Lower leg skin (tissue), 4 donors: ENCODE data around the gene NCOR2. TPM values are rescaled to one million over a fixed set of nuclear protein-coding genes. Genes with fewer than 3 reads are reported as not detected.

Source experiments
- DNase-seq, 2 donors: peaks; one replicate each; pipeline ENCODE4 v3.0.0-alpha.2; 2019; ENCODE audit warnings: low spot score in 2 of 2
- H3K4me3 ChIP-seq: fragments of 200-600 bp; sonication (generic); 2 replicates; pipeline ENCODE4 v1.5.1; 2017; ENCODE audit warnings: mild to moderate bottlenecking, low read depth; ENCODE audit not compliant: poor library complexity, severe bottlenecking
- POLR2A ChIP-seq, 2 donors: fragments of 450-650 bp; IDR thresholded peaks; one replicate each; pipeline ENCODE4 v1.6.1; 2016 to 2017; ENCODE audit warnings: antibody characterized with exemption in 2 of 2, mild to moderate bottlenecking in 1 of 2, moderate library complexity in 1 of 2
- WGBS, 2 donors: methylation state at CpG; one replicate each; pipeline ENCODE4 v1.1.5; 2018; 5-methylcytosine and 5-hydroxymethylcytosine counted together
- intact Hi-C: fragments of 100-400 bp; cut with DNase I; formaldehyde crosslinking; loops from one replicate; pipeline ENCODE4 v1.15.0; 2023; ENCODE audit warnings: low total_unique reads
- total RNA-seq, 4 donors: library from RNA; depleted of rRNA; stranded (reverse); fragments of >200 nt; gene quantifications; one replicate each; pipeline ENCODE4 v1.1.0, GENCODE V29; 2016
- TF ChIP-seq, protein P1 (sequence below), 3 donors: fragments of 450-650 bp; IDR thresholded peaks; one replicate each; pipeline ENCODE4 v1.5.1; 2016; ENCODE audit warnings: antibody characterized with exemption in 3 of 3, mild to moderate bottlenecking in 3 of 3, moderate library complexity in 2 of 3

The NCOR2 gene
- total RNA-seq, 4 donors from 2014 or later = 92.1 to 262 (median 137) TPM

DNA sequence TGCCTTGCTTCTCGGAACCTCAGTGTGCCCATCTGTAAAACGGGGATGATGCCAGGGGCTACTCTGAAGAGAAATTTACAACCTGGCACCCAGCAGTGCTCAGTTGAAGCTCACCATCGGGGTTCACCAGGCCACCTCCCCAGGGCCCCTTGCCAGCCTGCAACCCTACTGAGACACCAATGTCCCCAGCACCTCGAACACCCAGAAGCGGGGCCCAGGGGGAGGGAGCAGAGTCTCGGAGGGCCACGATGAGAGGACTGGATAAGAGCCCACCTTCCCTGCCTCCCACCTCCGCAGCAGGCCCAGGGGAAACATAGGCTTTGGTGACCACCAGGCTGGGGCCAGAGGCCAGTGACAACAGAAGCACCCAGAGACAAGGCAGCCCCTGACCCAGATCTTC is 22.4 kb downstream of the NCOR2 start:
- no peak for DNase-seq

GRCh38 chr12:124544311-124544970 is 23.0 kb downstream of the NCOR2 start:
- TF ChIP-seq POLR2A (IDR thresholded peaks at IDR 0.05) = no peak
- TF ChIP-seq, protein P1, sequence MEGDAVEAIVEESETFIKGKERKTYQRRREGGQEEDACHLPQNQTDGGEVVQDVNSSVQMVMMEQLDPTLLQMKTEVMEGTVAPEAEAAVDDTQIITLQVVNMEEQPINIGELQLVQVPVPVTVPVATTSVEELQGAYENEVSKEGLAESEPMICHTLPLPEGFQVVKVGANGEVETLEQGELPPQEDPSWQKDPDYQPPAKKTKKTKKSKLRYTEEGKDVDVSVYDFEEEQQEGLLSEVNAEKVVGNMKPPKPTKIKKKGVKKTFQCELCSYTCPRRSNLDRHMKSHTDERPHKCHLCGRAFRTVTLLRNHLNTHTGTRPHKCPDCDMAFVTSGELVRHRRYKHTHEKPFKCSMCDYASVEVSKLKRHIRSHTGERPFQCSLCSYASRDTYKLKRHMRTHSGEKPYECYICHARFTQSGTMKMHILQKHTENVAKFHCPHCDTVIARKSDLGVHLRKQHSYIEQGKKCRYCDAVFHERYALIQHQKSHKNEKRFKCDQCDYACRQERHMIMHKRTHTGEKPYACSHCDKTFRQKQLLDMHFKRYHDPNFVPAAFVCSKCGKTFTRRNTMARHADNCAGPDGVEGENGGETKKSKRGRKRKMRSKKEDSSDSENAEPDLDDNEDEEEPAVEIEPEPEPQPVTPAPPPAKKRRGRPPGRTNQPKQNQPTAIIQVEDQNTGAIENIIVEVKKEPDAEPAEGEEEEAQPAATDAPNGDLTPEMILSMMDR (IDR thresholded peaks at IDR 0.05) = no peak
- intact Hi-C loops = no loop called here
- 45 to 51% methylated on average over 16 of the region's 16 CpGs for WGBS, 2 donors

More for the DNA sequence above, 22.4 kb downstream of the NCOR2 start:
- intact Hi-C loops = no loop called here
- TF ChIP-seq, protein P1 (IDR thresholded peaks at IDR 0.05) = no peak
- TF ChIP-seq POLR2A (IDR thresholded peaks at IDR 0.05) = no peak
- H3K4me3 ChIP-seq = no peak overlapping the region
- WGBS, 2 donors = 67 to 77% methylated on average over 8 of the region's 8 CpGs

DNA sequence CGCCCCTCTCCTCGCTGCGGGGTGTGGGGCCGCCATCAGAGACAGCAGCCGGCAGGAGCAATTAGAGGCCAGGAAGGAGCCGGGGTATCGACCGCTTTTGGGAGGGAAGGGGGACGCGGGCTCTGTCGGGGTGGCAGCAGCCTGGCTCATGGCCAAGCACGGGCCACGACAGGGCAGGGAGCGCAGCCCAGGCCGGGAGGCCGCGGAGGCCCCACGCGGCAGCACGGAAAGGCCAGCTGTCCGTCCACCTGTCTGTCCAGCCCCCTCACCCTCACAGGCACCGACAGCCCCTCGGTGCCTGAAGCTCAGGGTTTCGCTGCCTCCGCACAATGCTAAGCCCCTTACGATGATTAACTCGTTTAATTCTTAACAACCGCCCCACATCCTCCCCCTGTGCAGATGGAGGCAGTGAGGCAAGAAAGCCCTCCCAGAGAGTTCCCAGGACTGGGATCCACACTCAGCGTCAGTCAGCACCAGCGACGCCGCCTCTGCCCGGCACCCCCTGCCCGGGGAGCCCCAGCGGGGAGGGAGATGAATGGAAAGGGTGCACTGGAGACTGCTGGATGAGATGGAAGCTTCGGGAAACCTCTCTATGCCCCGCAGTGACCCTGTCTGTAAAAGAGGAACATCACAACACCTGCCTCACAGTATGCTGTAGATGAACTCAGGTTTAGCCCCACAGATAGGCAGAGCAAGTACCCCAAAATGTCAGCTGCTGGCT is 23.7 kb downstream of the NCOR2 start:
- no peak for TF ChIP-seq POLR2A (IDR thresholded peaks at IDR 0.05)
- TF ChIP-seq, protein P1 (IDR thresholded peaks at IDR 0.05) = no peak
- no peak overlapping the region for H3K4me3 ChIP-seq
- DNase-seq = no peak
- intact Hi-C loops = no loop called here
- 51 to 60% methylated on average over 29 to 36 of the region's 37 CpGs for WGBS, 2 donors

More at GRCh38 chr12:124544311-124544970, 23.0 kb downstream of the NCOR2 start:
- no peak overlapping the region for H3K4me3 ChIP-seq
- DNase-seq = no peak

DNA sequence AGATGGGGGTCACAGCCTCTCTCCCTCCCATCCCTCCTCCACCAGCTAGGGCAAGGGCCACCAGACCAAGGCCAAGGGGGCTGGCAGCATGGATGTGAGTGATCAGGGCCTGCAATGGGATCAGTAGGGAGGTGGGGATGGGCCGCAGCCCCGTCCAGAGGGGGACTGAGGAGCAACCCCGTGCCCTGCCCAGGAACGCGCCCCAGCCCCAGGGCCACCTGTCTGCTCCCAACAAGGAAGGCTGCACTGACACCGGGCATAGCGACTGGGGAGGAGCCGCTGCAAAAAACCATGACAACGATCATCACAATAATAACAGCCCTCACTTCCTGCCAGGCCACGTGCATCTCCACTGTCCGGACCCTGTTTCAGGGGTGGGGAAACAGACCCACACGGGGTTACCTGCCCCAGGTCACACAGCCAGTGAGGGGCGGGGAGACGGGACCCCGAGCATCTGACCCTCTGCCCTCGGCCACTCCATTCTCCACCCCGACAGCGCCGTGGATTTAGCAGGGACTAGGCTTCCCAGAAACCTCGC is 24.3 kb downstream of the NCOR2 start:
- no peak overlapping the region for H3K4me3 ChIP-seq
- DNase-seq = no peak
- TF ChIP-seq, protein P1 (IDR thresholded peaks at IDR 0.05) = no peak
- no peak for TF ChIP-seq POLR2A (IDR thresholded peaks at IDR 0.05)
- intact Hi-C loops = no loop called here
- WGBS, 2 donors = 15 to 21% methylated on average over 16 to 17 of the region's 20 CpGs

DNA sequence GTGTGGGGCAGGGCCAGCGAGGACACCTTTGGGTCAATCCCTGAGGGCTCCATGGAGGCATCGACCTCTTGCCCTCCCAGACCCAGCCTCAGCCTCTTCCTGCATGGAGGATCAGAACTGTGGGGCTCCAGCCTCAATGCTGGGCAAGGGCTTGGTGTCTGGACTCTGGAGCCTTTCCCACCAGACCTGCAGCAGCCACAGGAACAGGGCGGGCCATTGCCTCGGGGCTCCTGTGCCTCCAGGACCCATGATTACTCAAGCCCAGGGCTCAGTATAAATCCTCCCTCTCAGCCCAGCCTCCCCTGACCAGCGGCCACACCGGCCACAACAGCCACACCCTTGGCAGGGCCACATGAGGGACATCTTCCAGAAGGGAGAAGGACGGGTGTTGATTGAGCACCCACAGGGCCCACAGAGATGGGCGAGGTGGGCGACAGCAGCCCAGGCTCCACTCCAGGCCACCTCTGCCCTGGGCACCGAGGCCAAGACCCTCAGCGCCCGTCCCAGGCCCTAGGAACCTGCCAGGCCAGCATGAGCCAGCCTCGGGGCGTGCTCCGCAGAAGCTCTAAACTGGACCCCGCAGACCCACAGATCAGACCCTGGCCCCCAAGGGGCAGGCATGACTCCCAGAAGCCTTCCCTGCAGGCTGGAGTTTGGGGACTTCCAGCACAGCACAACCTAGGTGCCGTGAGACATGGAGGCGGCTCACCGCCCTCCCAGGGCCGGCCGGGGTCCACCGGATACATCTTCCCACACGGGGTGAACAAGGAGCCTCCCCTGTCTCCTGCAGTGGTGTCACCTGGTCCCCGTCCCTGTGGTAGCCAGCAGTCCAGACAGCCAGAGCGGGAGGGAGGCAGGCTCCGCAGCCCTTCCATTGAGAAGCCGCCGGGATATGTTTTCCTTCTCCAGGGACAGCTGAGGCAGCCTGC is 25.1 kb downstream of the NCOR2 start:
- TF ChIP-seq POLR2A (IDR thresholded peaks at IDR 0.05) = no peak
- TF ChIP-seq, protein P1 (IDR thresholded peaks at IDR 0.05) = no peak
- no peak for DNase-seq
- intact Hi-C loops = no loop called here
- 67 to 73% methylated on average over 9 to 25 of the region's 28 CpGs for WGBS, 2 donors
- no peak overlapping the region for H3K4me3 ChIP-seq
